H9 (cell line): Measurements from ENCODE around the gene PRDX2. TPM values are rescaled to one million over a fixed set of nuclear protein-coding genes. Genes with fewer than 3 reads are reported as not detected.

Source experiments
- DNase-seq: peaks from one replicate; pipeline ENCODE4 v3.0.0-alpha.2; 2017
- H2AFZ ChIP-seq: one replicate; pipeline ENCODE4 v1.6.1; 2013; ENCODE audit warnings: mild to moderate bottlenecking, low read length, control low read depth, moderate library complexity
- H2AK5ac ChIP-seq: 2 replicates; pipeline ENCODE4 v1.6.1; 2013; ENCODE audit warnings: low read length, control low read depth, mixed read lengths; ENCODE audit not compliant: insufficient read length
- H2BK120ac ChIP-seq: one replicate; pipeline ENCODE4 v1.6.1; 2013; ENCODE audit warnings: low read depth, mild to moderate bottlenecking, low read length, control low read depth, inconsistent platforms; ENCODE audit not compliant: poor library complexity, severe bottlenecking
- H2BK12ac ChIP-seq: 2 replicates; pipeline ENCODE4 v1.6.1; 2013; ENCODE audit warnings: low read length, control low read depth, mixed read lengths, low read depth; ENCODE audit not compliant: insufficient read length
- H2BK15ac ChIP-seq: 2 replicates; pipeline ENCODE4 v1.6.1; 2013; ENCODE audit warnings: low read depth, low read length, control low read depth
- H2BK20ac ChIP-seq: one replicate; pipeline ENCODE4 v1.6.1; 2013; ENCODE audit warnings: low read depth, mild to moderate bottlenecking, low read length, control low read depth, inconsistent platforms; ENCODE audit not compliant: poor library complexity, severe bottlenecking
- H2BK5ac ChIP-seq: 2 replicates; pipeline ENCODE4 v1.6.1; 2013; ENCODE audit warnings: low read length, control low read depth, mixed read lengths; ENCODE audit not compliant: insufficient read length
- H3K14ac ChIP-seq: 2 replicates; pipeline ENCODE4 v1.6.1; 2013; ENCODE audit warnings: low read length, control low read depth; ENCODE audit not compliant: insufficient read depth
- H3K18ac ChIP-seq: 2 replicates; pipeline ENCODE4 v1.6.1; 2013; ENCODE audit warnings: low read depth, mild to moderate bottlenecking, mixed read lengths, low read length, control low read depth; ENCODE audit not compliant: insufficient read length
- H3K23ac ChIP-seq: 2 replicates; pipeline ENCODE4 v1.6.1; 2013; ENCODE audit warnings: low read length, control low read depth, mixed read lengths, low read depth; ENCODE audit not compliant: insufficient read length
- H3K23me2 ChIP-seq: 2 replicates; pipeline ENCODE4 v1.6.1; 2013; ENCODE audit warnings: low read depth, mild to moderate bottlenecking, mixed read lengths, low read length, control low read depth; ENCODE audit not compliant: insufficient read length, poor library complexity, severe bottlenecking
- H3K27ac ChIP-seq: 2 replicates; pipeline ENCODE4 v1.5.1; 2013; ENCODE audit warnings: low read length, control low read depth, mixed read lengths, low read depth; ENCODE audit not compliant: insufficient read length
- H3K27me3 ChIP-seq: 2 replicates; pipeline ENCODE4 v1.6.1; 2013; ENCODE audit warnings: low read length, control low read depth, inconsistent platforms; ENCODE audit not compliant: insufficient read depth
- H3K4ac ChIP-seq: 2 replicates; pipeline ENCODE4 v1.6.1; 2013; ENCODE audit warnings: low read depth, mild to moderate bottlenecking, control low read depth, inconsistent platforms, low read length, moderate library complexity
- H3K4me1 ChIP-seq: 2 replicates; pipeline ENCODE4 v1.6.1; 2013; ENCODE audit warnings: low read length, control low read depth, inconsistent platforms; ENCODE audit not compliant: insufficient read depth
- H3K4me2 ChIP-seq: 2 replicates; pipeline ENCODE4 v1.6.1; 2013; ENCODE audit warnings: low read length, control low read depth, mixed read lengths; ENCODE audit not compliant: insufficient read length, insufficient read depth
- H3K56ac ChIP-seq: 2 replicates; pipeline ENCODE4 v1.6.1; 2013; ENCODE audit warnings: low read depth, mild to moderate bottlenecking, mixed read lengths, low read length, control low read depth; ENCODE audit not compliant: insufficient read length
- H3K79me1 ChIP-seq: 2 replicates; pipeline ENCODE4 v1.6.1; 2013; ENCODE audit warnings: low read depth, mild to moderate bottlenecking, moderate library complexity, low read length, control low read depth, inconsistent platforms; ENCODE audit not compliant: insufficient read depth, poor library complexity, severe bottlenecking
- H3K79me2 ChIP-seq: 2 replicates; pipeline ENCODE4 v1.6.1; 2013; ENCODE audit warnings: low read length, control low read depth, inconsistent platforms; ENCODE audit not compliant: insufficient read depth
- H3K9ac ChIP-seq: 2 replicates; pipeline ENCODE4 v1.6.1; 2013; ENCODE audit warnings: low read length, control low read depth, mixed read lengths; ENCODE audit not compliant: insufficient read length; ENCODE audit errors: extremely low read depth
- H3K9me3 ChIP-seq: one replicate; pipeline ENCODE4 v1.6.1; 2013; ENCODE audit warnings: low read depth, low read length, inconsistent platforms; ENCODE audit not compliant: control insufficient read depth
- H3T11ph ChIP-seq: one replicate; pipeline ENCODE4 v1.6.1; 2013; ENCODE audit warnings: mild to moderate bottlenecking, low read length, control low read depth, inconsistent platforms
- H4K20me1 ChIP-seq: one replicate; pipeline ENCODE4 v1.6.1; 2013; ENCODE audit not compliant: control insufficient read depth, insufficient read length, insufficient read depth
- H4K5ac ChIP-seq: 2 replicates; pipeline ENCODE4 v1.6.1; 2013; ENCODE audit warnings: low read depth, mild to moderate bottlenecking, mixed read lengths, low read length, control low read depth; ENCODE audit not compliant: insufficient read length
- H4K8ac ChIP-seq: replicated peaks from 2 replicates; pipeline ENCODE4 v1.6.1; 2013; ENCODE audit warnings: low read length, control low read depth, mixed read lengths, low read depth; ENCODE audit not compliant: insufficient read length
- H4K91ac ChIP-seq: 2 replicates; pipeline ENCODE4 v1.6.1; 2013; ENCODE audit warnings: low read depth, mild to moderate bottlenecking, moderate library complexity, mixed read lengths, low read length, control low read depth; ENCODE audit not compliant: insufficient read length
- H3K27ac Mint-ChIP-seq, 3 experiments: 2 replicates in 2 of 3; 3 replicates in 1 of 3; pipeline ENCODE4 v1.8.0; 2020 to 2021; ENCODE audit warnings: mixed read lengths in 3 of 3, mild to moderate bottlenecking in 1 of 3, moderate library complexity in 1 of 3
- H3K27me3 Mint-ChIP-seq: 2 replicates; pipeline ENCODE4 v1.8.0; 2021; ENCODE audit warnings: low read depth, mild to moderate bottlenecking, moderate library complexity, mixed read lengths
- H3K36me3 Mint-ChIP-seq, 3 experiments: 2 replicates in 2 of 3; 3 replicates in 1 of 3; pipeline ENCODE4 v1.8.0; 2020 to 2021; ENCODE audit warnings: low read depth in 3 of 3, mixed read lengths in 3 of 3; ENCODE audit not compliant: insufficient read depth in 1 of 3
- H3K4me1 Mint-ChIP-seq, 2 experiments: 2 replicates each; pipeline ENCODE4 v1.8.0; 2020; ENCODE audit warnings: mixed read lengths in 2 of 2
- H3K4me3 Mint-ChIP-seq, 2 experiments: 2 replicates in 1 of 2; 3 replicates in 1 of 2; pipeline ENCODE4 v1.8.0; 2020 to 2021; ENCODE audit warnings: mild to moderate bottlenecking in 2 of 2, mixed read lengths in 2 of 2, moderate library complexity in 1 of 2
- H3K9me3 Mint-ChIP-seq, 2 experiments: 2 replicates in 1 of 2; 3 replicates in 1 of 2; pipeline ENCODE4 v1.8.0; 2020; ENCODE audit warnings: mild to moderate bottlenecking in 2 of 2, mixed read lengths in 2 of 2, moderate library complexity in 1 of 2
- CTCF ChIP-seq: fragments of 200-600 bp; sonication (generic); conservative IDR thresholded peaks from 3 replicates; pipeline ENCODE4 v1.8.0; 2021; ENCODE audit warnings: antibody characterized with exemption, mild to moderate bottlenecking
- WGBS: extraction: QIAGEN DNeasy Blood & Tissue Kit; methylation state at CpG from one replicate; pipeline ENCODE4 v1.1.7; 2013; ENCODE audit warnings: missing lambda C conversion rate, low lambda C conversion rate, mixed read lengths; ENCODE audit not compliant: insufficient read length; ENCODE audit errors: extremely low coverage; 5-methylcytosine and 5-hydroxymethylcytosine counted together
- long read RNA-seq: library from polyadenylated mRNA; unstranded; transcript quantifications from one replicate; pipeline ENCODE4 v2.0.0, GENCODE V29; 2020
- total RNA-seq: library from RNA; stranded (reverse); gene quantifications from 2 replicates; pipeline ENCODE4 v1.2.1, GENCODE V29; 2021

The PRDX2 gene
- 468 and 485 TPM in 2 replicates for total RNA-seq
- long read RNA-seq, transcript PRDX2-204 (4 exons, 699 nt), result minor isoform, 9 of 1,301 reads
- long read RNA-seq, transcript PRDX2-201 (6 exons, 987 nt), result major isoform, 1,208 of 1,301 reads
- long read RNA-seq, transcript PRDX2-202 (5 exons, 784 nt), result minor isoform, 5 of 1,301 reads
- long read RNA-seq, partial matches to known transcripts, result 55 of 1,301 reads
- long read RNA-seq, other reads (novel, unspliced or antisense), result 23 of 1,301 reads

DNA sequence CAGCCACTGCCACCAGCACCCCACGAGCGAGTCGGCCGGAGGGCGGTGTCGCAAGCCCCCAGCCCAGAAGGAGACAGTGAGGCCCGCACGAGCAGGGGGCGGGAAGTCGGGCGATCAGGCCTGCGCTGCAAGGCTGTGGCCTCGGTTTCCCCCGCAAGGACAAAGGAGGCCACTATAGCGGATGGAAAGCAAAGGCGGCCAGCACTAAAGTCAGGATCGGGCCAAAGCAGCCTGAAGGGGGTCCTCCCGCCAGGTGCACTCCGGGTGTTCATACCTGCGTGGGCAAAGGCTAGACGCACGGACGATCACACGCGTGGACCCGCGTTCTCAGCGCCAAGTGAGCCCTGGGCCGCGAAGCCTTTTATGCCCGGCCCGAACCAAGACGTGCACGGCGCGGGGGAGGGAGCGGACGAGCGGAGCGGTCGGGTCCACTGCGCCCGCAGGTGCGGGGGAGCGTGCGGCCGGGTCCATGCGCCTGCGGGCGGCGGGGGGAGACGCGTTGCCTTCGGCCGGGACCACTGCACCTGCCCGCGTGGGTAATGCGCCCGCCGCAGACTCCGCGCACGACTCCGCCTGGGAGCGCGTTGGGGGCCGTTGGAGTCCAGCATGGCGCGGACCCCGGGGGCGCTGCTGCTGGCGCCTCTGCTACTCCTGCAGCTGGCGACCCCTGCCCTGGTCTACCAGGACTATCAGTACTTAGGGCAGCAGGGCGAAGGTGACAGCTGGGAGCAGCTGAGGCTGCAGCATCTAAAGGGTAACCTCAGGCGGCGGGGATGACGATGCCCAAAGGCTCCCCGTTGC lies at the start of gene PRDX2, which contains the start of gene THSD8:
Gene PRDX2 (minus strand): TSS at position 335 of the 801 bp plus-strand sequence. CDS start 539 bp downstream, outside the sequence.
Gene THSD8 (plus strand): TSS at position 604 of the 801 bp plus-strand sequence. CDS start 3 bp downstream, at position 607.
- no peak; the same call in 2 of the 3 replicates for TF ChIP-seq CTCF
- Histone ChIP-seq H3K23ac (no peak within 1 kb of the TSS), H3K9me3 (no peaks in the 10 kb centered on the region), H3K4me1 (no peaks in the 10 kb centered on the region; the same call in 1 of the 2 replicates), H4K20me1 (no peaks in the 10 kb centered on the region), H3K56ac (no peak within 1 kb of the TSS), H3K4ac (no peak within 1 kb of the TSS), H3K9ac (peak within 1 kb of the TSS; percentile 85), H3K4me2 (peak within 1 kb of the TSS; percentile 84), H4K8ac (no peak within 1 kb of the TSS), H3K27ac (no peak within 1 kb of the TSS), H2BK15ac (no peak within 1 kb of the TSS), H4K91ac (no peak within 1 kb of the TSS), H3K14ac (peak within 1 kb of the TSS; percentile 86), H3K79me2 (no peaks in the 10 kb centered on the region), H3K18ac (peak within 1 kb of the TSS; percentile 73), H2BK20ac (no peak within 1 kb of the TSS), H3K23me2 (peaks cover 24% of the 10 kb centered on the region), H3T11ph (no peak within 1 kb of the TSS), H4K5ac (no peak within 1 kb of the TSS), H3K27me3 (no peaks in the 10 kb centered on the region), H3K79me1 (peaks cover 4% of the 10 kb centered on the region), H2AK5ac (no peak within 1 kb of the TSS), H2BK120ac (no peak within 1 kb of the TSS), H2BK5ac (no peak within 1 kb of the TSS), H2AFZ (no peak within 1 kb of the TSS), H2BK12ac (no peak within 1 kb of the TSS)
- peak; percentile 77 for DNase-seq
- Mint-ChIP-seq H3K27ac (peak within 1 kb of the TSS in 1 of 3 experiments; percentile 81; a peak in 2 of 7 replicates), H3K4me1 (peaks cover 16 to 20% of the 10 kb centered on the region in 2 experiments), H3K4me3 (peak within 1 kb of the TSS; percentile 91 to 94), H3K9me3 (no peaks in the 10 kb centered on the region; a peak in 1 of 5 replicates), H3K36me3 (peaks cover 11 to 44% (median 35%) of the 10 kb centered on the region in 3 experiments; a peak in 6 of 7 replicates), H3K27me3 (peaks cover 6% of the 10 kb centered on the region)
- WGBS, result no CpG with 5 or more reads among the region's 78 CpGs
